Stimulated activated CD4-positive, alpha-beta T cell treated with anti-CD3 and anti-CD28 coated beads, Interleukin-2, amount 100 ng/mL, for 24 hours (primary cell): ENCODE measurements around the gene TBC1D9.
"Not testable (repeated sequence)": the region's sequence is repeated elsewhere in the genome, so short reads cannot be mapped to it uniquely, and the experiment has no call there.

Source experiments
- DNase-seq, 2 donors: peaks; one replicate each; pipeline ENCODE4 v3.0.0-alpha.2; 2020

TBC1D9 gene

DNA sequence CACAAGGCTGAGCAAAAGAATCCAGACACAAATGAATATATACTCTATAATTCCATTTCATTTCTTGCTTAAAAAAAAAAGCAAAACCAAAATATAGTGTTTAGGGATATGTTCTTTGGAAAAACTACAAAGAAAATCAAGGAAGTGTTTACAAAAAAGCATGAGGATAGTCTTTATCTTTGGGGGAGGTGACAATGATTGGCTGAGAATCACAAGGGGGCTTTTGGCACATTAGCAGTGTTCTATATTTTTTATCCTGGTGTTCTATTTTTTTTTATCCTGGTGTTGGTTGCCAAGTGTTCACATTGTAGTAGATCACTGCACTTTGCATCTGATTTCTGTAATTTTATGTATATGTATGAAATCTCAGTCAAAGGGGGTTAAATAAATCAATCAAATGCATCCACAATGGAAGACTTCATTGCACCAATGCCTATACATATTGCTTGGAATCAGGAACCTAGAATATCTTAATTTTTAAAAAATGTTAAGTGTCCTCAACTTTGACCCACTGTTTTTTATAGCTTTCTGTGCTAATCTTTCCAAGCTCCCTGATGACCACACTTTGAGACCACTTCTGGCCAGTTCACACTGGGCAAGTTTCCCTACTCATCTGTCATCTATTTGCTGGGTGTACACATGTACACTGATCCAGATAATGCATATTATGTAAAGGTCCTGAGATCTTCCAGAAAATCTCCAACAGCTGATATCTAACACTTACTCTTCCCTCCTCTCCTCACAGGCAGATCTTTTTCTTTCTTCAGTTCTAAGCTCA lies 3.7 kb downstream of the TBC1D9 start:
- no peak for DNase-seq

DNA sequence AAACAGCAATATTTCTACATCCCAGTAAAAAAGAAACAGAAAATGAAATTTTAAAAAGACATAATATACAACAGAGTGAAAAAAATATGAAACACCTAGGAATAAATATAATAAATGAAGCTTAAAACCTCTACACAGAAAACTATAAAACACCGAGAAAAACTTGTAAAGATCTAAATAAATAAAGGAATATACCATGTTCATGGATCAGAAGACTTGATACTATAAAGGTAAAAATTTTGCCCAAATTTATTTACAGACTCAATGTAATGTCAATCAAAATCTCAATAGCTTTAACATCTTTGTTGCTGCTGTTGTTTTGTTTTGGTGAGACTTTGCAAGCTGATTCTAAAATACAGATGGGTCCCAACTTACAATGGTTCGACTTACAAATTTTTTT lies 5.7 kb downstream of the TBC1D9 start:
- DNase-seq, result no peak

DNA sequence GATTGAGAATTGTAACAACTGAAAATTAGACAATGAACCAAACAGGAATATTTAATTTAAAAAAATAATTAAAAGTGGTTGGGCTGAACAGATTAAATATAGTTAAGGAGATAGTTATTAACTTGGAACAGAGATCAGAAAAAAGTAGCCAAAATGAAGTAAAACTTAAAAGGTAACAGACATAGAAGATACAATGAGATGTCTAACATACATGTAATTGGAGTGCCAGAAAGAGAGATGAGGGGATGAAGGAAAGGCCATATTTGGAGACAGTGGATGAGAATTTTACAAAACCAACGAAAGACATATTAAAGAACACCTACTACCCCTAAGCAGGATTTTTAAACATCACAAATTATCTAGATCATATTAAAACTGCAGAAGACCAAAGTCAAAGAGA lies 8.0 kb downstream of the TBC1D9 start:
- no peak for DNase-seq

DNA sequence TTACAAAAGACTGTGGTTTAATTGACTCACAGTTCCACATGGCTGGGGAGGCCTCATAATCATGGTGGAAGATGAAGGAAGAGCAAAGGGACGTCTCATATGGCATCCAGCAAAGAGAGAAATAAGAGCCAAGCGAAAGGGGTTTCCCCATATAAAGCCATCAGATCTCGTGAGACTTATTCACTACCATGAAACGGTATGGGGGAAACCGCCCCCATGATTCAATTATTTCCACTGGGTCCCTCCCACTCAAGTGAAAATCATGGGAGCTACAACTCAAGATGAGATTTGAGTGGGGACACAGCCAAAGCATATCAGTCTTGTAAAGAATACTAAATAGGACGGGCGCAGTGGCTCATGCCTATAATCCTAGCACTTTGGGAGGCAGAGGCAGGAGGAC lies 9.6 kb downstream of the TBC1D9 start:
- DNase-seq, result not testable (repeated sequence)

DNA sequence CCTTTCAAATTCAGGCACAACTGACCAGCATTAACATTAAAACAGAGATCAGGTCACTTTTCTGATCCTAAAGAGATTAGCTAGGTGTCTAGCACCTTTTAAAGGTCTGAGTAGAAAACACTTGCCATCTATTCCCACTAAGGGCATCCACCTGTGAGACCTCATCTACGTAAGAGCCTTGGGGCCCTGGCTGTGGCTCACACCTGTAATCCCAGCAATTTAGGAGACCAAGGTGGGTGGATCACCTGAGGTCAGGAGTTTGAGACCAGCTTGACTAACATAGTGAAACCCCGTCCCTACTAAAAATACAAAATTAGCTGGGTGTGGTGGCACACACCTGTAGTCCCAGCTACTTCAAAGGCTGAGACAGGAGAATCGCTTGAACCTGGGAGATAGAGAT lies 11.8 kb downstream of the TBC1D9 start:
- no peak for DNase-seq

DNA sequence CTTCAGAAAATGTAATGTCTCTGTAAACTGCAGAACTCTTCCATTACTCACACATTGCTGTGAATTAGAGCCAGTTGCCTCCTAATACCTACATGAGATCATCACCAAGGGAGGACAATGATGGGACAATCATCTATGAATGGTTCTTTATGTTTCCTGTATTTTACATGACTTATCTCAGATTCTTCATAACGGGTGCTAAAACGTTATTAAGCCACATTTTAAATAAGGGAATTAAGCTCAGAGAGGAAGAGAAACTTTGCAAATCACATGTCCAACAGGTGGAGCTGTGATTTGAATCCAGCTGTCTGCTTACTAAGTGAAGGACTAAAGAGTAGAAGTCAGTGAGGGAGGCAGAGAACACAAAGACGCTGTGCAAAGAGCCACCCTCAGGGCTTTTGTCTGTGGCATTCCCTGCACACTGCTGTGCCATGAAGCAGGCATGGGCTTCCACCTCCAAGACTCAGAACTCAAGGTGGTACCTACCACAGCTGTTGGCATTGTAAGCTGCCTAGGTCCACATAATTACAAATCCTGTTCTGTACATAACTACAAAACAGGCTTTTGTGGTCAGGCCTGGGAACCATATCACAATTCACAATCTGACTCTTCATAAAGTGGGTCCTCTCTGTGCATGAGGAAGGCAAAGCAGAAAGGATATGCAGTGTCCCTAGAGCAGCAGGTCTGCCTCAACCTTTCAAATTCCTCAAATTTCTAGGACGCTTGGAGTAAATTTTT lies 12.8 kb downstream of the TBC1D9 start:
- DNase-seq, result no peak

DNA sequence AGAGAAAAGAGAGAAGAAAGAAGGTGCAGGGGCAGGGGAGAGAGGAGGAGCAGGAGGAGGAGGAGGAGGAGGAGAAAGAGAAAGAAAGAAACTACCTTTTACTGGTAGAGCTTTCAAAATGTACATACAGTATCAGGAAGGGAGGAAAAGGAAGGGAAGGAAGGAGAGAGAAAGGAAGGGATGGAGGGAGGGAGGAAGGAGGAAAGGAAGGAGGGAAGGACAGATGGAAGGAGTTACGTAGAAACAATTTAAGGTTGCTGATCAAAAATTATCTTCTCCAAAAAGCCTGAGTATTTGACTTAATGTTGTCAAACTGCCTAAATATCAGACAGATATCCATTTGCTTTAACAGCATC lies 13.4 kb downstream of the TBC1D9 start:
- no peak for DNase-seq

DNA sequence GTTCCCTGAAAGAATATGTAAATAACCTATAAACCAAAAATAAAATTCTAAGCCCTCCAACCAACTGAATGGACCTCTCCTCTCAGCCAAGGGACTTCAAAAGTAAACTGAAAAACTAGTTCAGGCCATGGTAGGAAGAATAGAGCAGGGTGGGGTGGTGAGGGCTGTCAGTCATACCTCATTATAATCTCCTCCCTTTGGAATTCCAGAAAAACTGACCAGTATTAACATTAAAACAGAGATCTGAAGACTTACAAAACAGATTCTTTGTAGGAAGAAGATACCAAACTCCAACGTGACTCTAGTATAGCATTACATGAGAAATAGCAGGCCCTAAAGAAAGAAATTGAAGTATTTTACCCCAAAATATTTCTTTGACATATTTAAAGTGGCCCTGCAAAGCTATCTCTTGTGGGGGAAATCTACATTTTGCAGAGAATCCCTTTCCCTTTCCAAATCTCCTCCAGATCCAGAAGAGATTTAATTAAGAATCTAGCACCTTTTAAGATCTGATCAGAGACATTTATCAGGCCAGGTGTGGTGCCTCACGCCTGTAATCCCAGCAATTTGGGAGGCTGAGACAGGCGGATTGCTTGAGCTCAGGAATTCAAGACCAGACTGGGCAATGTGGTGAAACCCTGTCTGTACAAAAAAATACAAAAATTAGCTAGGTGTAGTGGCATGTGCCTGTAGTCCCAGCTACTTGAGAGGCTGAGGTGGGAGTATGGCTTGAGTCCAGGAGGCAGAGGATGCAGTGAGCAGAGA lies 15.1 kb downstream of the TBC1D9 start:
- DNase-seq, result no peak

DNA sequence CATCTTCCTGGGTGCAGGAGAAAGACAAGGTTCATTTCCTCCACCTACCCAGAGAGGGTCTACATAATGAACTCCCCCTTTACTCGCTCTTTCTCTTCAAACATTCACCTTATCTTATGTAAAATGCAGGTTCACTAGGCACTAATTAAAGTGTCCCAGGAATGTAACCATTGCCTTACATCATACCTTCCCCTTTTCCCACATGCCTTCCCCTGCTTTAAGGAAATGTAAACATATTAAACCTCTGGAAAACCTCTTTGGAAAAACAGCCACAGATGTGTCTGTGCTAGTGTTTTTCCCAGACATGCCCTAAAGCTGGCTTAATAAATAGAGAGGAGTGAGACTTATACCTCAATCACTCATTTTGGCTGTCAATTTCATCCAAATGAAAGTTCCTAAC lies 15.8 kb downstream of the TBC1D9 start:
- DNase-seq, result no peak

DNA sequence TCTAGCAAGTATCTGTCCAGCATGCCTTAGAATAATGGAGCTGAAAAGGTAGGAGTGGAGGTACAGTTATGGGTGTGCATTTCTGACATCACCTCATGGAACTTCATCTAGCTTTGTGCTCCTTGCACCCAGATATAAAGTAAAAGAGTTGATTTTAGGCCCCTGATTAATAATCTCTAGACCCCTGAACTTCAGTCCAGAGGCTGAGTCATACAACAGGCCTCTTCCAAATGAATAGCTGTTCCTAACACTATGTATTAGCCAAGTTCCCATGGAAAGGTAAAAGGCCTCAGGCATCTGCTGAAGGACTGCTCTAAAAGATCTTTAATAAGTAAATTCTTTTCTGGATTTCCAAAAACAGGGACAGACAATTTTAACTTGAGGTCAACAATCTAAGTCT lies 16.2 kb downstream of the TBC1D9 start:
- DNase-seq, result no peak

DNA sequence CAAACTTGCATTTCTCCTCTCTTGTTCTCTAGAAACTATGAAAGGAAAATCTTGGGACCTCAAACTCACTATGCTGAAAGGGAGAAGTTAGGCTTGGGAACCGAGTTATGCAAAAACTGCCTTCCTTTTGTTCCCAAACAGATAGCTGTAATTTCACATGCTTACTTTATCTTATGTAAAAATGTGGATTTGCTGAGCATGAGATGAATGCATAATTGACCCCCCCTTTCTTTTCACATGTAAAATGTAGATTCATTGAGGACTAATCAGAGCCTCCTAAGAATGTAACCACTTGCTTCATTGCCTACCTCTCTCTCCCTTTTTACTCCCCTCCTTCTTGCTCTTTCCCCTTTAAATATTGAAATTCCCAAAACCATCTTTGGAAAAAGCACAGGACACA lies 18.0 kb downstream of the TBC1D9 start:
- no peak for DNase-seq

DNA sequence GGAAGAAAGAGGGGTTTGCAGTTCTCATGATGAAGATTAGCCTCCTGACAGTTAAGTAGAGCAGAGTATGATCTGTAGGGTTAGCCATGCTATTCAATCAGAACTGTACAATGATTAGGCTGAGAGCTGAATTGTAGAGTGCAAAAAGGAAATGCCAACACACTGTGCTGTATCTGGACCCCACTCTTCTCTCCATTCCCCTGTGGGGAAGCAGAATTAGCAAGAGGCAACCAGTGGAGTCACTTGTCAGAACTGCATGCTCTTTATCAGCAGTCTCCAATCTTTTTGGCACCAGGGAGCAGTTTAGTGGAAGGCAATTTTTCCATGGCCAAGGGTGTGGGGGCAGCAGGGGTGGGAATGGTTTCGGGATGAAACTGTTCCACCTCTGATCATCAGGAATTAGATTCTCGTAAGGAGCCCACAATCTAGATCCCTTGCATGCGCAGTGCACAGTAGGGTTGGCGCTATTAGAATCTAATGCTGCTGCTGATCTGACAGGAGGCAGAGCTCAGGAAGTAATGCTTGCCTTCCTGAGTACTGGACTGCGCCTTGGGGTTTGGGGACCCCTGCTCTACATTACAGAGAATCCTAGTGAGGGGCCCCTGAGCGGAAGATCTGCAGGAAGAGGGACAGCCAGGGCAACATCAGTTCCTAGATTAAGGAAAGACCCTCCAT lies 19.4 kb downstream of the TBC1D9 start:
- DNase-seq, result no peak

DNA sequence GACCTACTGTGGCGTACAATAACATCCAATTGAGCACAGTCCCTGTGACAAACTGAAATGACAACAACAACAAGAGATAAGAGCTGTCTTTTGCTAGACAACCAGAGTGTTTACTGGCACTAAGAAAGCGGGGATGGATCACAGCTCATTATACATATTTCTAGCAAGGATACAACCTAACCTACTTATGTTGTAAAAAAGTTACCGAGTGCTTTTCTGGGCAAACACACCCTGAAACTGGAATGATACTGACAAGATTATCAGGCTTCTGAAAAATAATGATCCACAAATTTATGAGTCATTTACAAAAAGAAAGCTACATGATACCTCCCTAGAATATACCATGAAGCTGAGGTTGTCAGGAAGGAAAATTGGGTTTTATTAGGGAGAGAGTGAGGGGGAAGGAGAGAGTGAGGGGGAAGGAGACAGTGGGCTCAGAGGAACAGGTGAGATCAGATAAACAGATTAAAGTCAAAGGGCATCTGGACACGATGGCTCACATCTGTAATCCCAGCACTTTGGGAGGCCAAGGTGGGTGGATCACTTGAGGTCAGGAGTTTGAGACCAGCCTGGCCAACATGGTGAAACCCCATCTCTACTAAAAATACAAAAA lies 20.3 kb downstream of the TBC1D9 start:
- DNase-seq, result no peak

DNA sequence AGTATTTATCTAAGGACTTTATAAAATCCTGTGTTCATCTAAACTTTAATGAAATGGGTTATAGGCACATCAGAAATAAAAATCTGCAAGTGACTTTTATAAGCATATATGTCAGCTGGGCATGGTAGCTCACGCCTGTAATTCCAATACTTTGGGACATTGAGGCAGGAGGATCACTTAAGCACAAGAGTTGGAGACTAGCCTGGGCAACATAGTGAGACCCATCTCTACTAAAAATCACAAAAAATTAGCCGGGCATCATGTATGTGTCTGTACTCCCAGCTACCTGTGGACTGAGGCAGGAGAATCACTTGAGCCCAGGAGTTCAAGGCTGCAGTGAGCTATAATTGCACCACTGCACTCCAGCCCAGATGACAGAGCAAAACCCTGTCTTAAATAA lies 20.9 kb downstream of the TBC1D9 start:
- no peak for DNase-seq

DNA sequence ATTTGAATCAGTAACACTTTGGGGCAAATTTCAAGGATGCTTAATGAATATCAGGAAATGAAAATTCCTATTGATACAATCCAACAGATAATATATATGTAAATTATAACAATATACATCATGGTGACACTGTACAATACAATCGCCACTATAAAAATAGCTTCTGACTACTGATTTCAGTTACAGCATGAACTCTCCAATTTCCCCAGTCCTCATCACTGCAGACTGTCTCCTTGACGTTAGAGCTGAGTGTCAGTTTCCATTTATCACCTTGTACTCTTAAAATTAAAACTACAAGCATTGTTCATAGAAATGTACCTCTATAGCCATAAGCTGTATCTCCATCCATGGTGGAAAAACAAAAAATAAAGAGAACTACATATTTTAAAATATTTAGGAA lies 23.4 kb downstream of the TBC1D9 start:
- DNase-seq, result no peak

DNA sequence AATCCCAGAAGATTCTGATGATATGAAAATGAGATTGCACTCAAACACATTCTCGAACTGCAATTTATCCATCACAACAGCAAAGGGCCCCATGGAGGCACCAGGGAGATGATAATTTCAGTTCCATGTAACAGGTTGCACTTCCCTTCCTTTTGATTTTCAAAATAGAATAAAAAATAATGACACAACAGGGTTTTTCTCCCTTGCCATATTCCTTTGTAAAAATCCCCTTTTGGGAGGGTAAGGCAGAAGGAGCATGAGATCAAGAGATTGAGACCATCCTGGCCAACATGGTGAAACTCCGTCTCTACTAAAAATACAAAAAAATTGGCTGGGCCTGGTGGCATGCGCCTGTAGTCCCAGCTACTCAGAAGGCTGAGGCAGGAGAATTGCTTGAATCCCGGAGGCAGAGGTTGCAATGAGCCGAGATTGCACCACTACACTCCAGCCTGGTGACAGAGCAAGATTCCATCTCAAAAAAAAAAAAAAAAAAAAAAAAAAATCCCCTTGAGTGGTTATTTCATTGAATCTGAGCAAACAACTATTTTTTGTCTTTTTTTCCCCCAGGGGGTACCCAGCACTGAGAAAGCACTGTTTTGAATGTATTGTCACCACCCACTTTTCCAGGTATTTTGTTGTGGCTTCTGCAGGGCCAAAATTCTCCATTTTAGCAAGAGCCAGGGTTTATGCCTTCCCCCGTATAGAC lies 26.7 kb downstream of the TBC1D9 start:
- no peak for DNase-seq

DNA sequence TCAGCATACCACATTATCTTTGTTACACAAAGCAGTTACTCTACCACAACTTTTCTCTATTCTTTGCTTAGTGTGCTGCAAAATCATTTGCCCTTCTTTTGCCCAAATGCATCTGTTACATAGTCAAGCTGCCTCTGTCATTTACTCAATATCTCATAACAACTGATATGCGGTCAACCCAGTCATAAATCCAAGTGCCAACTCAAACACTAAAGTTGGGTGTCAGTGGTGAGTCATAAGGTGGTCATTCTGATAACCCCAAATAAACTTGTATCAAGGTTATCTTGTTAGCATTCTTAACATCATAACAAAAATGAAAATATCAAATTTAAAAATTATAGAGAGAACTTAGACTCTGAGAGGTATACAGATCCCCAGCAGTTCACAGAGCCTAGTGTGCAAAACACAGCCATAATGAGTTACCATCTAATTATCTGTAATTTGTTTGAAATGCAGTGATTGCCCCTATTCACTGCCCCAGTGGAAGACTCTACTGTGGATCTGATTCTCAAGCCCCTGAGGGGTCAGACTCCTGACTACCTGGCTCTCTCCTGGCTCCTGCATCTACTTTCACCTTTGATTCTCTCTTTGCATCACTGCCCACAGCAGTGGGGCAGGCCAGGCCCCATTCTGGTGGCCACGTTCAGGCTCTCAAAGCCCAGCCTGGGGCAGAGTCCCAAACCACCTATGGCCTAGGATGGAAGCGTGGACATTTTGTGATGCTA lies 29.2 kb downstream of the TBC1D9 start:
- DNase-seq, result no peak

DNA sequence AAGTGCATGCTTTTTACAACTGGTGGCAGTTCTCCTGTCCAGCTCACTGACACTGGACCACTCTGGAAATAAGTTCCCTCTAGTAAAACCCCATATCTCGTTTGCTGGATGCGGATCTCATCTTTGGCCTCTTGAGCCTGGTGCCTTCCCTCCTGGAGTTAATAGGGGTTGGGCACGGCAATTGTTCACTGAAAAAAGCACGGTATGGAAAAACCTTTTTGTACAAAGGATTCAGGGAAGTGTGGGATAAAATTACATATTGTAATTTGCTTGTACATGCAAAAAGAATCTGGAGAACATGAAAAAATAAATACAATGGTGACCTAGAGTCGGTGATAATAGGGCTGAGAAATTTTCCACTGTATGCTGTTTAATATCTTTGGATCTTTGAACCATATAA lies 30.6 kb downstream of the TBC1D9 start:
- no peak for DNase-seq

DNA sequence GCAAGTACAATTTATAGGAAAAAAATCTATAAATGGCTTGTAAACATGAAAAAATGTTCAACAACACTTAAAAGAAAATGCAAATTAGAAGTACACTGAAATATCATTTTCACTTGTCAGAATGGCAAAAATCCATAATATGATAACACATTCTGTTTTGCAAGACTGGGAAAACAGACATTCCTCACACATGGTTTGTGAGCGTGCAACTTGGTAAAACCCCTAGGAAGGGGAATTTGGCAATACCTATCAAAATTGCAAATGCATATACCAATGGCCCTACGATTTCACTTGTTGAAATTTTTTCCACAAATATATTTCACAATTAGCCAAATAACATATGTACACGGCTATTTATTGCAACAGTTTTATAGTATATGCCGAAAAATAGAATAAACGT lies 31.4 kb downstream of the TBC1D9 start:
- no peak for DNase-seq

DNA sequence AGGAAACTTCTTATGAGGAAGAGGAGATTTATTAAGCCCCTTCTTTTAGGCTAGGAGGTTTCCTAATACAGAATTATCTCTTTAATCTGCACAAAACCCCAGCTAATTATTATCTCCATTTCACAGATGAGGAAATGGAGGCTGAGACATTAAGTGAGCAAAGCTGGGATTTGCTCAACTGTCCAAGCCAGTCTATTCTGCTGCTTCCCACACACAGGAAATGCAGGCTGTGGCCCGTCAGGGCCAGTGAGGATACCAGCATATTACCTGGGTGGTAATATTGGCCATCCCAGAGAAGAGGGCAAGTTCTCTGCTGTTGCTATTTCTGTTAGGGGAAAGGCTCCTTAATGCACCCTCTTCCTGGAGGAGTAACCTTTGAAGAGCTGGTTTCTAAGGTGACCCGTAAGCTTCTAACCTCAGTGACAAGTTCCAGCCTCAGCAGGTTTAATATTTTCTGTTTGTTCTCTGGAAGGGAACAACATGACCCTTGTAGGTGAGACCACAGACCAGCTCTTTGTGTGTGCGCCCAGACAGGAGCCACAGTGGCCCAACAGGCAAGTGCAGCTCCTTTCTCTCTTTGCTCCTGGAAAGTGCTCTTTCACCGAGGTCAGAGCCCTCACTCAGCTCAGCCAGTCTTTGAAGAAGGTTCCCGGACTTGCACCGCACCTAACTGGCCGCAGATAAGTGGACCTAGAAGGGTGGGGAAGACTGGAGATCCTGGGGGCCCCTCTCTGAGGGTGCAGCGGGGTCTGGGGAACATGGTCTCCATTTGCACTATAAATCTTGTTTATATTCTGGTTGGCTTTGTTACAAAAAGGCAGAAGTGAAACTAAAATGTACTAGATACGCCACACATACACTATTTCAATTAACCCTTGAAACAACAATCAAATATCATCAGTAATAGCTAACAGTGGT lies 35.5 kb downstream of the TBC1D9 start:
- DNase-seq, result no peak
